ENCODE data around the gene WRAP73.

Gene WRAP73

DNA sequence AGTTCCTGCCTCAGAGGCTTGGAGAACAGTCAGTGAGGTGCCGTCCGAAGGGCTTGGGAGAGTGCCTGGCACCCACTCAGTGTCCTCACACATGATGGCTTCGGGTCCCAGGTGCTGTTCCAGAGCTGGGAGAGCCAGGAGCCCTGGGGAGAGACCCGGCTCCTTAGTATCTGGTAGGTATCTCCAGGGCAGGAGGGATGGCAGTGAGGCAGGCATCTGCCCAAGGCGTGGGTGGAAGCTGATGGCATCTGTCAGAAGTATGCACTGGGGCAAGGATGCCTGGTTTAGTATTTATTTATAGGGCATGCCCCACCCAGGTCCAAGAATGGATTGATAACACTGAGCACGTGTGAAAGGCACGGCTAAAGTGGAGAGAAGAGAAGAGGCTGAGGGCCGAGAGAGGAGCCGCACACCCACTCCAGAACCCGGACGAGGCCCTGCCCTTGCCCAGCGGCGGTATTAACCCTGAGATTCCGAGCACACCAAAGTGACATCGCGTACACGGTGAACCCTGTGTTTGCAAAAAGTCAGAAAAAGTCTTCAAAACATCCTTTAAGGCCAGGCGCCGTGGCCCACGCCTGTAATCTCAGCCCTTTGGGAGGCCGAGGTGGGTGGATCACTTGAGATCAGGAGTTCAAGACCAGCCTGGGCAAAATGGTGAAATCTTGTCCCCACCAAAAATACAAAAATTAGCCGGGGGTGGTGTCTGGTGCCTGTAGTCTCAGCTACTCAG is 4.8 kb upstream of the WRAP73 start:
- TF ChIP-seq, protein P1, sequence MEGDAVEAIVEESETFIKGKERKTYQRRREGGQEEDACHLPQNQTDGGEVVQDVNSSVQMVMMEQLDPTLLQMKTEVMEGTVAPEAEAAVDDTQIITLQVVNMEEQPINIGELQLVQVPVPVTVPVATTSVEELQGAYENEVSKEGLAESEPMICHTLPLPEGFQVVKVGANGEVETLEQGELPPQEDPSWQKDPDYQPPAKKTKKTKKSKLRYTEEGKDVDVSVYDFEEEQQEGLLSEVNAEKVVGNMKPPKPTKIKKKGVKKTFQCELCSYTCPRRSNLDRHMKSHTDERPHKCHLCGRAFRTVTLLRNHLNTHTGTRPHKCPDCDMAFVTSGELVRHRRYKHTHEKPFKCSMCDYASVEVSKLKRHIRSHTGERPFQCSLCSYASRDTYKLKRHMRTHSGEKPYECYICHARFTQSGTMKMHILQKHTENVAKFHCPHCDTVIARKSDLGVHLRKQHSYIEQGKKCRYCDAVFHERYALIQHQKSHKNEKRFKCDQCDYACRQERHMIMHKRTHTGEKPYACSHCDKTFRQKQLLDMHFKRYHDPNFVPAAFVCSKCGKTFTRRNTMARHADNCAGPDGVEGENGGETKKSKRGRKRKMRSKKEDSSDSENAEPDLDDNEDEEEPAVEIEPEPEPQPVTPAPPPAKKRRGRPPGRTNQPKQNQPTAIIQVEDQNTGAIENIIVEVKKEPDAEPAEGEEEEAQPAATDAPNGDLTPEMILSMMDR (IDR thresholded peaks at IDR 0.05; ENCODE audit: insufficient read depth, low read depth, low read length, missing control alignments), result no peak
- H3K4me3 ChIP-seq (ENCODE audit: low read length), result no peak overlapping the region
- DNase-seq (ENCODE audit: low read depth), result no peak

DNA sequence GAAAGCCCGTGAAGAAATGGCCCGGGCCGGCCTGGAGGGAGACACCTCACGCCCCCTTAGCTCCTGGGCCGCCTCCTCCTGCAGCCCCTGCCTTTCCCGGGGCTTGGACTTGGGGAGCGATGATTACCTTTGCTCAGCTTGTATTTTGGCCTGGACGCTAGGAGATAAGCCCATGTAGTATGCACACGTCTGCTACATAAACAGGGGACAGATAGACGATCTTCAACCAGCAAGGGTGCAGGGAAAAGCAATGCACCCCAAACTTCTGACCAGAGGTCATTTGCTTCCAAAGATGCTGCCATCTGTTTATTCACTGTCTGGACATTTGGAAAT is 3.3 kb upstream of the WRAP73 start:
- TF ChIP-seq, protein P1 (IDR thresholded peaks at IDR 0.05; ENCODE audit: insufficient read depth, low read depth, low read length, missing control alignments), result no peak
- H3K4me3 ChIP-seq (ENCODE audit: low read length), result no peak overlapping the region
- no peak for DNase-seq (ENCODE audit: low read depth)

- no peak overlapping the region for H3K4me3 ChIP-seq (ENCODE audit: low read length)
- no peak for DNase-seq (ENCODE audit: low read depth)
- TF ChIP-seq, protein P1 (IDR thresholded peaks at IDR 0.05; ENCODE audit: insufficient read depth, low read depth, low read length, missing control alignments), result no peak
These were observed 2.8 kb upstream of the WRAP73 start for GRCh38 chr1:3652548-3653285.

DNA sequence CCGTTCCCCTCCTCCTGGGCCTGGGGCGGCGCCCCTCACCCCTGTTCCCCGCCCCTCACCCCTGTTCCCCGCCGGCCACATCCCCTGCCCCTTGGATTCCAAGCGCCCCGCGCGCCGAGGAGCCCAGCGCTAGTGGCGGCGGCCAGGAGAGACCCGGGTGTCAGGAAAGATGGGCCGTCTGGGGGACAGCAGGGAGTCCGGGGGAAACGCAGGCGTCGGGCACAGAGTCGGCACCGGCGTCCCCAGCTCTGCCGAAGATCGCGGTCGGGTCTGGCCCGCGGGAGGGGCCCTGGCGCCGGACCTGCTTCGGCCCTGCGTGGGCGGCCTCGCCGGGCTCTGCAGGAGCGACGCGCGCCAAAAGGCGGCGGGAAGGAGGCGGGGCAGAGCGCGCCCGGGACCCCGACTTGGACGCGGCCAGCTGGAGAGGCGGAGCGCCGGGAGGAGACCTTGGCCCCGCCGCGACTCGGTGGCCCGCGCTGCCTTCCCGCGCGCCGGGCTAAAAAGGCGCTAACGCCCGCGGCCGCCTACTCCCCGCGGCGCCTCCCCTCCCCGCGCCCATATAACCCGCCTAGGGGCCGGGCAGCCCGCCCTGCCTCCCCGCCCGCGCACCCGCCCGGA is 2.1 kb upstream of the WRAP73 start, which contains the start of gene TP73:
TSS of gene TP73 (plus strand) at position 587 of the 618 bp plus-strand sequence. CDS start 29,850 bp downstream, outside the sequence.
- no peak for DNase-seq (ENCODE audit: low read depth)

DNA sequence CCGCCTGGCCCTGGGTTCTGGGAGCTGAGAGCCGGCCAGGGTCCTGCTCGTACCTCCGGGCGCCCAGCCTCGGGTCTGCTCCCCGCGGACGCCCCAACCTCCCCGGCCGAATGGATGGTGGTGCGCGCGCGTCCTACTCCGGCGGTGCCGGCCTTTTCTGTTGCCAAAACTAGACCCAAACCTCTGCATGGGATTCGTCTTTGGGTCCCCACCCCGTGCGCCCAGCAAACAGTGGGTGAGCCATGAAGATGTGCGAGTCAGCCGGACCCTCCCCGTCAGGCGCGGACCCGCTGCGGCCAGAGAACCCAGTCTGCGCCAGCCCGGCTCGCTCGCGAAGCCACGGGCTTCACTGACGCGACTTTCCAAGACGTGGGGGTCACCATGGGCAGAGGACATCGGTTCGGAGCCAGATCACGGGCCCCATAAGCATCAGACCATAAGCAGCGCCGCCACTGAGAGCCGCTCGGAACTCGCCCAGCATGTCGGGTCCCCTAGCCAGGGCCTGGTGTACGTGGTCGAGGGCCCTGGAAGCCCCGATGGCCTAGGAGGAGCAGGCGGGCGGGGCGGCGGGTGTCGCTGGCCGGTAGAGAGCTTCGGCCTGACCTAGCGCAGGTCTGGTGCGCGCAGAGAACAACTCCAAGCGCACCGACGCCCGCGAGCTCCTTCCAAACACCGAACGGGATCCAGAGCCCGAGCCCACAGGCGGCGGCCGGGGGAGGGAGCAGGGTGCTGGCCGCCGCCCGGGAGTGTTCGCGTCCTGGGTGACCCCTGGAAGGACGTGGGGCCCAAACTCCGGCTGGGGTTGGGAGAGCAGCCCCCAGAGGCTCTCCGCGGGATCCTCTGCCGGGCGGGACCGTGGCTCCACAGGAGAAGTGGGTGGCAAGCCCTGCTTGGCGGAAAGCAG is 1.4 kb upstream of the WRAP73 start:
- TF ChIP-seq, protein P1 (IDR thresholded peaks at IDR 0.05; ENCODE audit: insufficient read depth, low read depth, low read length, missing control alignments), result no peak
- DNase-seq (ENCODE audit: low read depth), result no peak
- H3K4me3 ChIP-seq (ENCODE audit: low read length), result no peak overlapping the region

More for the DNA sequence above, 2.1 kb upstream of the WRAP73 start, which contains the start of gene TP73:
- TF ChIP-seq, protein P1 (IDR thresholded peaks at IDR 0.05; ENCODE audit: insufficient read depth, low read depth, low read length, missing control alignments), result no peak
- H3K4me3 ChIP-seq (ENCODE audit: low read length), result no peak within 1 kb of the TSS

GRCh38 chr1:3650248-3651025 is 534 bp upstream of the WRAP73 start:
- H3K4me3 ChIP-seq (ENCODE audit: low read length), result no peak overlapping the region
- no peak for DNase-seq (ENCODE audit: low read depth)
- TF ChIP-seq, protein P1 (IDR thresholded peaks at IDR 0.05; ENCODE audit: insufficient read depth, low read depth, low read length, missing control alignments), result no peak
